ENCODE results near the gene ESR1.

DNA sequence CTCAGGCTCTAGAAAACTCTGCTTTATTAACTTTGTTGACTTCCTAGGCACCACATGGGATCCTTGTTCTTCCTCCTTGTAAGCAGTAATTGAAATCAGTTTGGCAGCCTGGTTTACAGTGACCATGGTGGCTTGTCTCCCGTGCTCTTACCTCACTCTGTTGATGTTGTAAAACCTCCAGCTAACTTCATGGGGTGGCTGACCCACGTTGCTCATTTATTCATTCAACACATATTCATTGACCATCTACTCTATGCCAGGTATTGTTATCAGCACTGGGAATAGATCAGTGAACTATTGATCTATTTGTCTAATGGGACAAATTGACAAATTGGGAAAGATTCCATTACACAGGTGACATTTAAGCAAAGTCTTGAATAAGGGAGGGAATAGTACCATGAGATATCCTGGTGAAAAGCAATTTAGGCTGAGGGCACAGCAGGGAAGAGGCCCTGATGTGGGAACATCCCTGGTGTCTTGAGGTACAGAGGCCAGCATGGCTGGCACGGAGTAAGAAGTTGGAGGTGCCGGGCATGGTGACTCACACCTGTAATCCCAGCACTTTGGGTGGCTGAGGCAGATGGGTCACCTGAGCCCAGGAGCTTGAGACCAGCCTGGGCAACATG lies 19.1 kb downstream of the ESR1 start:
- TF ChIP-seq POLR2A (IDR thresholded peaks at IDR 0.05; ENCODE audit: low read depth, low read length): no peak
- TF ChIP-seq, protein P1, sequence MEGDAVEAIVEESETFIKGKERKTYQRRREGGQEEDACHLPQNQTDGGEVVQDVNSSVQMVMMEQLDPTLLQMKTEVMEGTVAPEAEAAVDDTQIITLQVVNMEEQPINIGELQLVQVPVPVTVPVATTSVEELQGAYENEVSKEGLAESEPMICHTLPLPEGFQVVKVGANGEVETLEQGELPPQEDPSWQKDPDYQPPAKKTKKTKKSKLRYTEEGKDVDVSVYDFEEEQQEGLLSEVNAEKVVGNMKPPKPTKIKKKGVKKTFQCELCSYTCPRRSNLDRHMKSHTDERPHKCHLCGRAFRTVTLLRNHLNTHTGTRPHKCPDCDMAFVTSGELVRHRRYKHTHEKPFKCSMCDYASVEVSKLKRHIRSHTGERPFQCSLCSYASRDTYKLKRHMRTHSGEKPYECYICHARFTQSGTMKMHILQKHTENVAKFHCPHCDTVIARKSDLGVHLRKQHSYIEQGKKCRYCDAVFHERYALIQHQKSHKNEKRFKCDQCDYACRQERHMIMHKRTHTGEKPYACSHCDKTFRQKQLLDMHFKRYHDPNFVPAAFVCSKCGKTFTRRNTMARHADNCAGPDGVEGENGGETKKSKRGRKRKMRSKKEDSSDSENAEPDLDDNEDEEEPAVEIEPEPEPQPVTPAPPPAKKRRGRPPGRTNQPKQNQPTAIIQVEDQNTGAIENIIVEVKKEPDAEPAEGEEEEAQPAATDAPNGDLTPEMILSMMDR (IDR thresholded peaks at IDR 0.05; ENCODE audit: extremely low read depth in 1 of 2, insufficient read depth in 1 of 2, low read depth in 1 of 2, low read length in 2 of 2): no peak
- TF ChIP-seq EZH2 (IDR thresholded peaks at IDR 0.05; ENCODE audit: borderline replicate concordance, low read depth, low read length, severe bottlenecking): no peak
- TF ChIP-seq POLR2AphosphoS5 (IDR thresholded peaks at IDR 0.05; ENCODE audit: insufficient read depth, low read depth, low read length): no peak
